Measurements from ENCODE around the gene LIME1.

The LIME1 gene

DNA sequence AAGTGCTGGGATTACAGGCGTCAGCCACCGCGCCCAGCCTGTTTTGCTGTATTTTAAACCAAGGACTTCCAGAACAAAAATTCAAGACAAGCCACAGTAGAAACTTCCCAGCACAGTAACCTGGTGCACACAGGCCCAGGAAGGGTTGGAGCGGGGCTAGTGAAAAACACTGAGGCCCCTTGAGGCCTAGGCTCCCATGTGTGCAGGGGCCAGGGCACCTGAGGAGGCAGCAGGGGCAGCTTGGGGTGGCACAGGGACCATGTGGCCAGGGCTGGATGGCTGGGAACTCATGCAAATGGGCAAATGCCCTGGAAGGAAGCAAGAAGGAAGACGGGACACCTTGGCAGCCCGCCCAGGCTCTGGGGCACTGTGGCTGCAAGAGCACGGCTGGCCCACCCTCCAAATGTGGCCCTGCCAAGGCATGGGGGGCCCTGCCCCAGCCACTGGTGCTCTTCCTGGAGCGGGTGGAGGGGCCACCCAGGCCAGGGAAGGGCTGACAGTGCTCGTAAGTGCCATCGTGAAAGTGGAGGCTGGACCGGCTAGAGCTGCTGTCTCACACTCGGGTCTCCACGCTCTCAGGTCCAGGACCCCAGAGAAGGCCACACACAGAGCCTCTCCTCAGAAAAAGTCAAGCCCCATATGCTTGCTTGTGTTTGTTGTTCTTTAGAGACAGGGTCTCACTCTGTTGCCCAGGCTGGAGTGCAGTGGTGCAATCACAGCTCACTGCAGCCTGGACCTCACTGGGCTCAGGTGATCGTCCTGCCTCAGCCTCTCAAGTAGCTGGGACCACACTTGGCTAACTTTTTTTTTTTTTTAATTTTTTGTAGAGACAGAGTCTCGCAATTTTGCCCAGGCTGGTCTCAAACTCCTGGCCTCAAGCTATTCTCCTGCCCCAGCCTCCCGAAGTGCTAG, 13.4 kb downstream of the LIME1 start:
- DNase-seq (ENCODE audit: low read depth, low spot score): no peak

DNA sequence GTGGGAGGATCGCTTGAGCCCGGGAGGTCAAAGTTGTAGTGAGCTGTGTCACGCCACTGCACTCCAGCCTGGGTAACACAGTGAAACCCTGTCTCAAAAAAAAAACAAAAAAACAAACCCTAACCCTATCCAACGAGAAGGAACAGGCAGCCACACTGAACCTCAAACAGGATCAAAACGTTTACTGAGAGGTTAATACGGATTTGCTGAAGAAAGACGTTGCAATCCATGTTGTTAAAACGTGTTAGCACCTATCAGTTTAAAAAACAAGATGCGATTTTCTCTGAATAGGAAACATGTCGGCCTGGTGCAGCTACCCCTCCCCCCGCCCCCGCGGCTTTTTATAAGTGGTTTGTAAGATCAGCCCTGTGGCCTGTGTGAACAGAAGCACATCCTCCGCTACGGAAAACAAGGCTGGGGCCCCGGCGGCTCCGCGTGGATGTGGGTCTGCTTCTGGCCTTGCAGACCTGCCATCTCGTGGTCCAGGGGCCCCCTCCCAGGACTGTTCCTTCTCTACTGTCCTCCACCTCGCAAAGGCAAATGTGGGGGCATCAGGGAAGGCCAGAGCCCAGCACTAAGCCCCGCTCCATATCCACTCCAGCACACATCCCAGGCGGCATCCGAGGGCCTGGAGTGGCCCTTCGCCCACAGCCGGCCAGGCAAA, 14.5 kb downstream of the LIME1 start:
- no peak for DNase-seq (ENCODE audit: low read depth, low spot score)

DNA sequence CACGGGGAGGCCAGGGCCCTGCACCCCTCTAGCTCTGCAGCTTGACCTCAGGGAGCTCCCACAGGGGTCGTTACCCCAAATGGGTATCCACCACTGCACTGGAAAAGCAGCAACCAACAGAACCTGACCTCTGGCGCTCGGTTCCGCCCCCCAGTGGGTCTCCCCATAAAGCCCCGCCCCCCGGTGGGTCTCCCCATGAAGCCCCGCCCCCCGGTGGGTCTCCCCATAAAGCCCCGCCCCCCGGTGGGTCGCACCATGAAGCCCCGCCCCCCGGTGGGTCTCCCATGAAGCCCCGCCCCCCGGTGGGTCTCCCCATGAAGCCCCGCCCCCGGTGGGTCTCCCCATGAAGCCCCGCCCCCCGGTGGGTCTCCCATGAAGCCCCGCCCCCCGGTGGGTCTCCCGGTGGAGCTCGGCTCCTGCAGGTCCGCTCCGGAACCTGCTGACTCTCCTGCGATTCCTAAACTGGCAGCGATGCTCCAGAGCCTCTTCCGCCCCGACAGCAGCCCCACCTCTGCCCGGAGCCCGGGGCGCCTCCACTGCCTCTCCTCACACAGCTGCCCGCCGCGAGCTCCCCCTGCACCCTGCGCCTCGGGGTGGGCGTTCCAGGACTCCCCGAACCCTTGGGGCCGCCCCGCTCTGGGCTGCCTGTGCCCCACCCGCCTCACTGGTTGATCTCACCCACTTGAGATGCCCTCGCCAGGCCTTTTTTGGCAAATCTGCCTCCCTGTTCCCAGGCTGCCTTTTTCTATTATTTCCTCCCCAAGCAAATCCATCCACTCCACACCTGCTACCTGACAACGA, 15.2 kb downstream of the LIME1 start:
- DNase-seq (ENCODE audit: low read depth, low spot score): no peak

DNA sequence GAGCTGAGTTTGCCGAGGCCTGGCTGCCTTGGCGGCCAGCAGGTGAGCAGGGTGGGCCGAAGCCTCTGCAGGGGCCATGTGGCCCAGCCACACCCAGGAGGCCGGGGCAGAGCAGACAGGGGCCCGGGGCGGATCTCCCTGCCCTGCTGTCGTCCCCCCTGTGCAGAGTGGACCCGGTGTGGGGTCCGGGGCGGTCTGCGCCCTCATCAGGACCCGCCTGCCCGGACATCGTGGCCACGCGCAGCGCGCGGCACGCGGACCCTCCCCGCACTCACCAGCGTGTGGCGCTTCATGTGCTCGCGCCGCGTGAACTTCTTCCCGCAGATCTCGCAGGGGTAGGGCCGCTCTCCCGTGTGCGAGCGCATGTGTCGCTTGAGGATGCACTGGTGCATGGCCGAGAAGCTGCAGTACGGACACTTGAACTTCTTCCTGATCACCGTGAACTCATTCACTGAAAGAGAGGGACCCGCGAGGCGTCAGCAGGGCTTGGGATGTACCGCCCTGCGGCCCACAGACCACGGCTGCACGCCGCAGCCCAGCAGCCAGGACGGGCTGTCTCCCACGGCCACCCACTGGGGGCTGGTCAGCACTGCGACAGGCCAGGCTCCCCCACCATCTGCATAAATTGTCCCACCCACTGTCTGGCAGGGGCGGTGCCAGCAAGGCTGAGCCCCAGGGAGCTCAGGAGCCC, 16.1 kb downstream of the LIME1 start:
- DNase-seq (ENCODE audit: low read depth, low spot score): no peak

DNA sequence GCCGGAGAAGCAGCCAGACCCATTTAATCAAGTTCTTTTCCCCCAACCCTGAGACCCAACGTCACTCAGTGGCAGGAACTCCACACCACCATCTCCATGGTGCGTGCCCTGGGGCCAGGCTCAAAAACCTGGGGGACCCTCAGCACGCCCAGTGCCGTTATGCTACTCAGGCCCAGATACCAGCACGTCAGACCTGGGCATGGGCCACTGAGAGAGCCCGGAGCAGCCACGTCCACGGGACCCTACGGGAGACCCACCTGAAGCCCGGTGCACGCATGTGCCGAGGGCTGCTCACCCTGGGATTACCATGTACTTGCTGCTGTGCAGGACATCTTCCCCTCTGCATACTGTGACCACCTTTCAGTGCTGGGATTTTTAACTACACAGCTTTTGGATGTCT, 16.9 kb downstream of the LIME1 start:
- DNase-seq (ENCODE audit: low read depth, low spot score): no peak

DNA sequence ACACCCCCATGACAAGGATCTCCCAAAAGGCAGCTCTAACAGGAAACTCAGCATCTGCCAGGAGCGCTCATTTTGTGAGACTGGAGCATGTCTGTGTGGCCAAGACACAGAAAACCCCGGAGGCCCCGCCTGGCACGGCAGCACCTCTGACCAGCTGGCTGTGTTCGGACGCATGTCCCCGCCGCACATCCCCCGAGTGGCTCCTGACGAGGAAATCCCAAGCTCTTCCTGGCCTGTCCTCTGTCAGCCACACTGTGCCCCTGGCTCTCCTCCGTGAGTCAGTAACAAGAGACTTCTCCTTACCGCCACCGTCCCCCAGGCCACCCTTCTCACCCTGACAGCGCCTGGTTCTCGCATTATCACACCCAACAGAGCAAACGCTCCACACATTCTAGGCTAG, 17.5 kb downstream of the LIME1 start:
- DNase-seq (ENCODE audit: low read depth, low spot score): no peak

DNA sequence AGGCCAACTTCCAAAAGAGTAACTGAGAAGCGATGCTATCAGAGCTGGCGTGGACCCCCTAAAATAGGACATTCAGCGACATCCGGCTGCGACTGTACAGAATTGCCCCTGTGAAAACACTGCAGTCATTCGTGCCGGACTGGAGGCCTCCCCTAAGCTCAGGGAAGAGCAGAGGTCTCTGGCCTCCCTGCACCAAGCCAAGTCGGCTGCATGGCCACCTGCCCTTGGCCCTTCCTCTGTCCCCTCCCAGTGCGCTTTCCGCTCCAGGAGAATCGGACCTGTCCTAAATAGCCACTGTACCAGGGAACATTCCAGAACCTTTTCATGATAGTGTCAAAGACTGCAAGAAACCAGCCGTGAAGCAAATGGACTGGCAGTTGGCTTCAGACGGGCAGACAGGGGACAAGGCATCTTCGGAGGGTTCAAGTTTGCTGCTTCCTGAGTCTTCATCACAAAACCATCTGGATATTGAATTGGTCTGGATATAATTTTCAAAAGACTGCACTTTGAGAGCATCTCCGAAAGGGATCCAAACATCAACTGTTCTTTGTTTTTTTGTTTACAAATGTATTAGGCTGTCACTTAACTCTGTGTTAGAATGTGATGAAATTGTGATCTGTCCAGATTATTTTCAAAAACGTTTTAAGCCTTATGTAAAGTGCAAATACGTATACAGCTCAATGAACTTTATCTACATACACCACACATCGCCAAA, 19.6 kb downstream of the LIME1 start:
- no peak for DNase-seq (ENCODE audit: low read depth, low spot score)

DNA sequence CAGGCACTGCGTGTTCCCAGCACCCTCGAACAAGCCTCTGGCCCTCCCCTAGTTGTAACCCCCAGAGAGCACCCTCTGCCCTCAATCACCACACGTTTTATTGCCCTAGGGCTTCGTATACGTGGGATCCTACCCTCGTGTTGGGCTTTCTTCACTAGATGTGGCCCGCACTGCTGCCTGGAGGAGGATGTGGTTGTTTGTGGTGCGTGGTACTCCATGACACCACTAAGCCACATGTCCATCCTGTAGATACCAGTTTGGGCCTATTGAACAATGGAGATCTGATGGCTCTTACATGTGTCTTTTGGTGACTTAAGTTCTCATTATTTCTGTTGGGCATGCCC, 20.2 kb downstream of the LIME1 start:
- DNase-seq (ENCODE audit: low read depth, low spot score): no peak

DNA sequence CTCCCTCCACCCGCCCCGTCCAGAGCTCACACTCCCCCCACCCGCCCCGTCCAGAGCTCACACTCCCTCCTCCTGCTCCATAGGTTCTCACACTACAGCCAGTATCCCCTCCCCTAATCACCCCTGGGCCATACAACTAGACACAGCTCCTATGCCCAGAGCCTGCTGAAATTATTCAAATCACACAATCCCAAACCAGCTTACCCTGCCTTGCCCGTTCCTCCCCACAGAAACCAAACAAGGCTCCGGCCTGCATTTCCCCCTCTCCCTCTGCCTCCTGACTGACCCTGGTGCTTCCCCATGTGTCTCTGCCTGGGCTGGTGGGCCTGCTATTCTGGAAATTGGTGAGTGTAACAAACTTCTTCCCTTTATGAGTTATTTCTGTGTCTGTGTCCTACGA, 21.7 kb downstream of the LIME1 start:
- no peak for DNase-seq (ENCODE audit: low read depth, low spot score)

DNA sequence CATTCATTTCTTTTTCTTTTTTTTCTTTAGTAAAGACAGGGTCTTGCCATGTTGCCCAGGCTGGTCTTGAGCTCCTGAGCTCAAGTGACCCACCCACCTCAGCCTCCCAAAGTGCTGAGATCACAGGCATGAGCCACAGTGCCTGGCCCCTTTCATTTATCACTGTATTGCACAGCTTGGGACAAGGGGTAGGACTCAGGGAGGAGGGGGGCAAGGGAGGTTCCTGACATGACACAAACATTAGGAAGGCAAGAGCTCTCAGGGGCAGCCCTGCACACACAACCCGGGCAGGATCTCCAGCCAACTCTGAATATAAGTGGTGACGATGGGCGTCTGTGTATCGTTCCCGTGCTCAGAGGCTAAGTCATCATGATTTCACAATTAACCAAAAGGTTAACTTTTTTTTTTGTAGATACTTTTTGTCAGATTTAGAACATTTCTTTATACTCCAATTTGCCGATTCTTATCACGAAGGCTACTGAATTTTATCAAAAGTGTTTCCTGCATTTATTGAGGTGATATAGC, 23.0 kb downstream of the LIME1 start:
- no peak for DNase-seq (ENCODE audit: low read depth, low spot score)

DNA sequence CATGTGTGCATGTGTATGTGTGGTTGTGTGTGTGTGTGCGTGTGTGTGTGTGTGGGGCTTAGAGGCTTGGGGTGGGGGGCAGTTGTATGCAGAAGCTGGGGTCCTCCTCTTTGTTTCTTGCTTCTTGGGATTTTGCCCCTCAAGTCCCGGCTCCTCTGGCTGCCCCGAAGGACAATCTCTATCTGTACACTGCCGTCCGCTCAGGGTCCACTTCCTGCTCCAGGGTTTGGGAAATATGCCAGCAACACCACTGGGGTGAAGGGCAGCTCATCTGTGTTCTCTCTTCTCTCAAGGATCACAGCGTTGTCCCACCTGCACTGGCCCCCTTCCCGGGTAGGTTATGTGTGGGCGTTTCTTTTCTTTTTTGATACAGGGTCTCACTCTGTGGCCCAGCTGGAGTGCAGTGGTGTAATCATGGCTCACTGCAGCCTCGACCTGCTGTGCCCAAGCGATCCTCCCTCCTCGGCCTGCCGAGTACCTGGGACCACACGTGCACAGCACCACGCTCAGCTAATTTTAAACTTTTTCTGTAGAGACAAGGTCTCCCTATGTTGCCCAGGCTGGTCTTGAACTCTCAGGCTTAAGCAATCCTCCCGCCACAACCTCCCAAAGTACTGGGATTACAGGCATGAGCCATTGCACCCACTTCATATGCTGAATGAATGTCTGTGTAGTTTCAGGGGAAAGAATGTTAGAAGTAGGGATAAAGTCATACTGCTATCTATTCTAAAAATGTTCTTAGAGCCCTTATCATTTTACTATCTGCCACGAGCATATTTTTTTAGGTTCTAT, 28.8 kb downstream of the LIME1 start:
- no peak for DNase-seq (ENCODE audit: low read depth, low spot score)

DNA sequence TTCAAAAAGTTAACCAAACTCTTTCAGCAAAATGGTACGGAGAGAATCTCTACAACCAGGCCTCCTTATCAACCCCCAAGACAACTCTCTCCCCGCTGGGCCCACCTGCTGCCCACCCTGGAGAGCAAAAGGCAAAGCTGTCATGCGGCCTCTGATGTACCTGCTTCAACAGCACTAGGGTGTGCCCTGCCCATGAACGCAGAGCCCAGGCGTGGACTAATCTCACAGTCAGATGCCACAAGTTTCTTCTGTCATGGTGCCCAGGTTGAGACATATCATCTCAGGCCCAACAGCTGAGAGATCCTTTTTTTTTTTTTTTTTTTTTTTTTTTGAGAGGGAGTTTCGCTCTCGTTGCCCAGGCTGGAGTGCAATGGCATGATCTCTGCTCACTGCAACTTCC, 29.4 kb downstream of the LIME1 start:
- DNase-seq (ENCODE audit: low read depth, low spot score): no peak

DNA sequence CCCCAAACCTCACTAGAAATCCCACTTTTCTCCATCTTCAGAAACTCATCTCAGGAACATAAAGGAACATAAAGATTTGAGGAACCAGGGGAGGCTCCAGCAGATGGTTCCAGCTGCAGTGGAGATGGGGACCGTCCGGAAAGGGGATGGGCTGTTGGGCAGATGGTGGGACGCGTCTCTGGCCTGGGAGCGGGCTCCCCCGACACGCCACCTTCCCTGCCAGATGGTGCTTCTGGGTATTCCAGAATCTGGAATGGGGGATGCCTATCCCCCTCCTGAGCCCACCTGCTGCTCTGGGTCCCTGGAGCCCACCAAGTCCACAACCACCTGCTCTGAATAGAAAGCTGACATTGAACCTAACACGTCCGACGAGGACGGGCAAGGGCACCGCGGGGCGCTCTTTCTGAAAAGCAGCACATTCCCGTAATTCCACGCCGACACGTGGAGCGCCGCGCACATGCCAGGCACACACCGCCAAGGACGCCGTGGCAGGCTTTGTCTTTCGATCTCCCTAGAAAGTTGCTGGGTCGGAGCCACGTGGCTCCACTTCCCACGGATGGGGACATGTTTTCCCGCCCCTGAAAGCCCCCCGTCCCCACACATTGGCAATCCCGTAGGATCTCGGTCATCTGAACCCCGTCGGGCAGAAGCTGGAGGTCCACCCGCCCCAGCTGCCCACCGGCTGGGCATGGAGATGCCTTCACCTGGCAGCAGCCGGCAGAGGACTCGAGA, 30.4 kb downstream of the LIME1 start:
- no peak for DNase-seq (ENCODE audit: low read depth, low spot score)

DNA sequence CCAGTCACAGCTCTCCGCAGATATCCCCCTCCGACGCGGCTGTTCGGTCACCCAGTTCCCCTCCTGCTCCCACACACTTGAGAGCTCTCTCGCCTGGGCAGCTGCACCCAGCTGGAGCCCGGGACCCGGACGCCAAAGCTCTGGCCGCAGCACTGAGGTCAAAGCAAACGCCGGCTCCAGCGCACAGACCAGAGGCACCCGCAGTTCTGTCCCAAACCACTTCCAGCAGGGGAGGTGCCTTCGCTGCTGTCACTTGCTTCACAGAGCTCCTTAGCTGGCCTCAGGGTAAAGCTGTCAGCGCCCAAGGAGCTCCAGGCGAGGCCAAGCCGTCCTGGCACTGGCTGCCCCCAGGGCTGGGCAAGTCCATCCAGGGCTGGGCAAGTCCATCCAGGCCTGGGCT, 31.0 kb downstream of the LIME1 start:
- DNase-seq (ENCODE audit: low read depth, low spot score): no peak

DNA sequence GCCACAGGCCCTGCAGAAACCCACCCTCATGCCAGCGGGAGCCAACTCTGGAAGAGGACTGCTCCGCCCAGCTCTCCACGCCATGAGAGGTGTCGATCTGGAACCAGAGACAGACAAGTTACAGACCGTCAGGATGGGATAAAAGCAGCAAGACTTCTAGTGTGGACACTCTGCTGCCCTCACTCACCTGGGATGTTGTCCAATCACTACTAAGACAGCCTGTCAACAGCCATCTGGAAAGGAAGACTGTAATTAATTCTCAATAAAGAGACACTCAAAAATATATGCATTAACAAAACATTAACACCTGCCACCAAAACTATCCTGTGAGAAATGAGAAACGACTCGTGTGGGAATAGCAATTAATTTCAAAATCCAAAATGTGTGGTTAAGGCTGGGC, 31.4 kb downstream of the LIME1 start:
- DNase-seq (ENCODE audit: low read depth, low spot score): no peak

DNA sequence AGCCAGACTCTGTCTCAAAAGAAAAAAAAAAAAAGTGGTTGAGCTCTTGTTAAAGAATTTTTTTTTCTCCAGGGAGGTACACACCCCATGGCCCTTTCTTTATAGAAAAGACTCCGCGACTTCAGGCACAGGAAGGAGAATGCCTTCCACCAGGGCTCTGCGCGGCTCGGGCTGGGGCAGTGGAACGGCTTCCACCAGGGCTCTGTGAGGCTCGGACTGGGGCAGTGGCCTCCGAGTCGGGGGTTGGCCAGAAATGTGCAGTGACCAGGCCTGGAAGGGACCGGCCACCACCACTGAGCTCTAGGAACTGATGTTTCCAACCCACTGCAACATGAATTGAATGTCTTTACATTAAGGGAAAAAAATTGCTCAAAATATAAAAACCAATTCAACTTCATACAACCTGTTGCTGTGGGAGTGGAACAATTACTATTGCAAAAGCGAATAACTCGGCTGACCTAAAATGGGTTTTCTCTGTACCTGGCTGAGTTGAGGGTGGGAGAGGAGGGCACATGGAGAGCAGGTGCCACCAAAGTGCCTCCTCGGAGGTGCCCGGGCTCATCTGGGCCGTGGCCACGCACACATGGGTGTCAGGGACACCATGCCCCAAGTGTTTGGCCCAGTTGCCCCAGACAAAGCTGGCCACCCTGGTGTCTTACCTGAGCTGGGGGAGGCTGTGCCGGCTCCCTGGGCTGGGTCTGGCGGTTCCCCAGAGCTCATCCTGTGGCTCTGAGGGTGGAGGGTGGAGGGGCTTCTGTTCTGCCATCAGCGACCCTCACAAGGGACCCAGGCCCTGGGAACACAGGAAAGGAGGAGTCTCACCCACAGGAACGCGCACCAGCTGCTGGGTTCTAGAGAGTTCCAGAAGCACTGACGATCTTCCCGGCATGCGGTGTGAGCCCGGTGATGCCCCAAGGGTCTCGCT, 32.4 kb downstream of the LIME1 start:
- no peak for DNase-seq (ENCODE audit: low read depth, low spot score)

DNA sequence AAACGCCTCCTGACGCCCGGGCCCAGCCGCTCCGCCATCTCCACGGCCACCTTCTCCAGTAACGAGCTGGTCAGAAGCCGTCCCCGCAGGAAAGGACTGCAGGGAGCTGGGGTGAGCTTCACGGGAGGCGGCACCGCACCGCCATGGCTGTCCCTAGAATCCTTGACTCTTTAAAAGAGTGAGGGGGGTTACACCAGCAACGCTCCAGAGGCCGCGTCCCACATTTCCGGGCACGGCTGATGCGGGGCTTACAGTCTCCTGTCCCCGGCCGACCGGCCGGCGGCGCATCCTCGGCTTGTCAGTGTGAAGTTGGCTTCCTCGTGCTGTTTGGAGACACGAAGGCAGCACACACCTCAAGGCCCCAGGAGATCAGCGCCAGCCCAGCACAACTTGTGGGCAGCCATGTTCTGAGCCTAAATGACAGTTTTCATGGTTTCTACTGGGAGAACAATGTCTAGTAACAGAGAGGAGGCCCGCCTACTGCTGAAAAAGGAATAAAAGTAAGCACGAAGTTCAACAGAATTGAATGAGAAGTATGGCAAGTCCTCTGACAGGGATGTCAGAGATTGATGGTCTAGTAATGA, 33.5 kb downstream of the LIME1 start:
- DNase-seq (ENCODE audit: low read depth, low spot score): no peak
